IgD-negative memory B cell (primary cell): ENCODE measurements around the gene KCTD12. TPM values are rescaled to one million over a fixed set of nuclear protein-coding genes. Genes with fewer than 3 reads are reported as not detected.

ENCODE experiments used
- H3K27ac Mint-ChIP-seq, 3 donors: one replicate each; pipeline ENCODE4 v1.8.0; 2020 to 2022; ENCODE audit warnings: mild to moderate bottlenecking in 3 of 3, mixed read lengths in 3 of 3, moderate library complexity in 1 of 3
- H3K27me3 Mint-ChIP-seq: one replicate; pipeline ENCODE4 v1.8.0; 2021; ENCODE audit warnings: mixed read lengths
- H3K36me3 Mint-ChIP-seq: one replicate; pipeline ENCODE4 v1.8.0; 2020; ENCODE audit warnings: mild to moderate bottlenecking, mixed read lengths
- H3K4me1 Mint-ChIP-seq, 3 donors: one replicate each; pipeline ENCODE4 v1.8.0; 2020 to 2022; ENCODE audit warnings: mixed read lengths in 3 of 3, mild to moderate bottlenecking in 1 of 3
- H3K4me3 Mint-ChIP-seq, 4 donors: one replicate each; pipeline ENCODE4 v1.8.0; 2020 to 2022; ENCODE audit warnings: mild to moderate bottlenecking in 4 of 4, mixed read lengths in 4 of 4, moderate library complexity in 3 of 4
- H3K9me3 Mint-ChIP-seq, 3 donors: one replicate each; pipeline ENCODE4 v1.8.0; 2020 to 2021; ENCODE audit warnings: mixed read lengths in 3 of 3, mild to moderate bottlenecking in 1 of 3
- polyA plus RNA-seq: library from polyadenylated mRNA; unstranded; fragments of 300-500 nt; fragmentation: Illumina TruSeq; gene quantifications from one replicate; pipeline ENCODE4 v1.2.3, GENCODE V29; 2021

The KCTD12 gene
- polyA plus RNA-seq, 1 donor from 2014 or later: 0.24 TPM

GRCh38 chr13:76854894-76855293 is 31.3 kb downstream of the KCTD12 start:
- no peak overlapping the region for H3K27ac Mint-ChIP-seq
- H3K27me3 Mint-ChIP-seq: no peaks in the 10 kb centered on the region
- no peak overlapping the region for H3K4me3 Mint-ChIP-seq

GRCh38 chr13:76853921-76854608 is 32.1 kb downstream of the KCTD12 start:
- H3K36me3 Mint-ChIP-seq: peaks cover under 1% of the 10 kb centered on the region
- H3K27ac Mint-ChIP-seq: no peak overlapping the region
- no peak overlapping the region for H3K4me3 Mint-ChIP-seq
- peaks cover under 1 to 2% (median 1%) of the 10 kb centered on the region in 3 donors for H3K9me3 Mint-ChIP-seq
- H3K4me1 Mint-ChIP-seq: no peaks in the 10 kb centered on the region
- H3K27me3 Mint-ChIP-seq: no peaks in the 10 kb centered on the region

More at GRCh38 chr13:76854894-76855293, 31.3 kb downstream of the KCTD12 start:
- Mint-ChIP-seq H3K36me3 (peaks cover 2% of the 10 kb centered on the region), H3K9me3 (peaks cover 2 to 8% (median 2%) of the 10 kb centered on the region in 3 donors), H3K4me1 (no peaks in the 10 kb centered on the region)

GRCh38 chr13:76853481-76853880 is 32.7 kb downstream of the KCTD12 start:
- H3K36me3 Mint-ChIP-seq: no peaks in the 10 kb centered on the region
- H3K4me1 Mint-ChIP-seq: no peaks in the 10 kb centered on the region
- peaks cover 0 to 2% (median 0%) of the 10 kb centered on the region in 3 donors for H3K9me3 Mint-ChIP-seq
- no peaks in the 10 kb centered on the region for H3K27me3 Mint-ChIP-seq
- H3K4me3 Mint-ChIP-seq: no peak overlapping the region
- no peak overlapping the region for H3K27ac Mint-ChIP-seq

GRCh38 chr13:76852986-76853385 is 33.2 kb downstream of the KCTD12 start:
- Mint-ChIP-seq H3K36me3 (no peaks in the 10 kb centered on the region), H3K27me3 (no peaks in the 10 kb centered on the region), H3K4me1 (no peaks in the 10 kb centered on the region), H3K4me3 (no peak overlapping the region), H3K9me3 (peaks cover 0 to 2% (median 0%) of the 10 kb centered on the region in 3 donors), H3K27ac (no peak overlapping the region)

- Mint-ChIP-seq H3K4me3 (no peak overlapping the region), H3K4me1 (no peaks in the 10 kb centered on the region), H3K9me3 (peaks cover 0 to 2% (median 0%) of the 10 kb centered on the region in 3 donors), H3K27me3 (no peaks in the 10 kb centered on the region), H3K36me3 (no peaks in the 10 kb centered on the region), H3K27ac (no peak overlapping the region)
These were observed 34.2 kb downstream of the KCTD12 start for GRCh38 chr13:76851961-76852360.

GRCh38 chr13:76849493-76849892 is 36.7 kb downstream of the KCTD12 start:
- Mint-ChIP-seq H3K27me3 (peaks cover 3% of the 10 kb centered on the region), H3K4me3 (no peak overlapping the region), H3K36me3 (no peaks in the 10 kb centered on the region), H3K4me1 (no peaks in the 10 kb centered on the region), H3K27ac (no peak overlapping the region), H3K9me3 (peaks cover 0 to 2% (median 0%) of the 10 kb centered on the region in 3 donors)

- peaks cover 3% of the 10 kb centered on the region for H3K27me3 Mint-ChIP-seq
- no peak overlapping the region for H3K4me3 Mint-ChIP-seq
- peaks cover 0 to 2% (median 0%) of the 10 kb centered on the region in 3 donors for H3K9me3 Mint-ChIP-seq
- H3K27ac Mint-ChIP-seq: no peak overlapping the region
- no peaks in the 10 kb centered on the region for H3K4me1 Mint-ChIP-seq
- no peaks in the 10 kb centered on the region for H3K36me3 Mint-ChIP-seq
These were observed 37.6 kb downstream of the KCTD12 start for GRCh38 chr13:76848596-76848995.

- Mint-ChIP-seq H3K27ac (no peak overlapping the region), H3K36me3 (no peaks in the 10 kb centered on the region), H3K4me3 (no peak overlapping the region), H3K4me1 (no peaks in the 10 kb centered on the region), H3K27me3 (peaks cover 6% of the 10 kb centered on the region), H3K9me3 (peaks cover 0 to 3% (median 2%) of the 10 kb centered on the region in 3 donors)
These were observed 39.8 kb downstream of the KCTD12 start for GRCh38 chr13:76846363-76846762.

- H3K4me1 Mint-ChIP-seq: no peaks in the 10 kb centered on the region
- peaks cover 0 to 3% (median 2%) of the 10 kb centered on the region in 3 donors for H3K9me3 Mint-ChIP-seq
- peaks cover 6% of the 10 kb centered on the region for H3K27me3 Mint-ChIP-seq
- H3K36me3 Mint-ChIP-seq: no peaks in the 10 kb centered on the region
- H3K4me3 Mint-ChIP-seq: no peak overlapping the region
- no peak overlapping the region for H3K27ac Mint-ChIP-seq
These were observed 40.3 kb downstream of the KCTD12 start for GRCh38 chr13:76845865-76846264.

GRCh38 chr13:76845367-76845766 is 40.8 kb downstream of the KCTD12 start:
- Mint-ChIP-seq H3K4me1 (no peaks in the 10 kb centered on the region), H3K36me3 (no peaks in the 10 kb centered on the region), H3K27ac (no peak overlapping the region), H3K9me3 (peaks cover 0 to 3% (median 2%) of the 10 kb centered on the region in 3 donors), H3K4me3 (no peak overlapping the region), H3K27me3 (peaks cover 6% of the 10 kb centered on the region)

GRCh38 chr13:76837801-76838200 is 48.4 kb downstream of the KCTD12 start:
- Mint-ChIP-seq H3K4me1 (no peaks in the 10 kb centered on the region), H3K27ac (no peak overlapping the region), H3K36me3 (no peaks in the 10 kb centered on the region), H3K4me3 (no peak overlapping the region), H3K9me3 (peaks cover 0 to 3% (median 2%) of the 10 kb centered on the region in 3 donors), H3K27me3 (peaks cover 7% of the 10 kb centered on the region)

GRCh38 chr13:76836311-76836710 is 49.9 kb downstream of the KCTD12 start:
- H3K27ac Mint-ChIP-seq: no peak overlapping the region

GRCh38 chr13:76833441-76833954 is 52.7 kb downstream of the KCTD12 start:
- H3K4me3 Mint-ChIP-seq: no peak overlapping the region
- H3K4me1 Mint-ChIP-seq: no peaks in the 10 kb centered on the region
- H3K9me3 Mint-ChIP-seq: peaks cover 0 to 1% (median 0%) of the 10 kb centered on the region in 3 donors
- no peaks in the 10 kb centered on the region for H3K36me3 Mint-ChIP-seq
- H3K27me3 Mint-ChIP-seq: peaks cover 9% of the 10 kb centered on the region
- H3K27ac Mint-ChIP-seq: no peak overlapping the region

More at GRCh38 chr13:76836311-76836710, 49.9 kb downstream of the KCTD12 start:
- no peak overlapping the region for H3K4me3 Mint-ChIP-seq
- H3K4me1 Mint-ChIP-seq: no peaks in the 10 kb centered on the region
- H3K36me3 Mint-ChIP-seq: no peaks in the 10 kb centered on the region
- no peaks in the 10 kb centered on the region for H3K9me3 Mint-ChIP-seq
- peaks cover 9% of the 10 kb centered on the region for H3K27me3 Mint-ChIP-seq

- peaks cover 0 to 1% (median 0%) of the 10 kb centered on the region in 3 donors for H3K9me3 Mint-ChIP-seq
- peaks cover 9% of the 10 kb centered on the region for H3K27me3 Mint-ChIP-seq
- no peaks in the 10 kb centered on the region for H3K4me1 Mint-ChIP-seq
- no peak overlapping the region for H3K27ac Mint-ChIP-seq
- no peaks in the 10 kb centered on the region for H3K36me3 Mint-ChIP-seq
- no peak overlapping the region for H3K4me3 Mint-ChIP-seq
These were observed 53.8 kb downstream of the KCTD12 start for GRCh38 chr13:76832258-76832988.

- H3K4me1 Mint-ChIP-seq: no peaks in the 10 kb centered on the region
- peaks cover 0 to 1% (median 0%) of the 10 kb centered on the region in 3 donors for H3K9me3 Mint-ChIP-seq
- no peak overlapping the region for H3K27ac Mint-ChIP-seq
- H3K4me3 Mint-ChIP-seq: no peak overlapping the region
- peaks cover 9% of the 10 kb centered on the region for H3K27me3 Mint-ChIP-seq
- no peaks in the 10 kb centered on the region for H3K36me3 Mint-ChIP-seq
These were observed 55.4 kb downstream of the KCTD12 start for GRCh38 chr13:76830805-76831204.
